GM18498 (cell line): ENCODE measurements around the gene CRTC3.
"Not testable (repeated sequence)": the region's sequence is repeated elsewhere in the genome, so short reads cannot be mapped to it uniquely, and the experiment has no call there.

Experiments used
- ATAC-seq: cut with Tn5 transposase; IDR thresholded peaks from one replicate; pipeline ENCODE4 v1.9.1; 2021; ENCODE audit warnings: mild to moderate bottlenecking, moderate library complexity; ENCODE audit not compliant: unreplicated experiment

Gene CRTC3

GRCh38 chr15:90645873-90646575, 116.3 kb downstream of the CRTC3 start:
- no peak for ATAC-seq

GRCh38 chr15:90646662-90647305, 117.1 kb downstream of the CRTC3 start:
- ATAC-seq: no peak

- ATAC-seq: no peak
Measured at GRCh38 chr15:90647326-90647725, 117.6 kb downstream of the CRTC3 start.

- ATAC-seq: peak; percentile 63
Measured at GRCh38 chr15:90648137-90649070, 118.7 kb downstream of the CRTC3 start.

- no peak for ATAC-seq
Measured at GRCh38 chr15:90650117-90650955, 120.6 kb downstream of the CRTC3 start.

- no peak for ATAC-seq
Measured at GRCh38 chr15:90650956-90651689, 121.4 kb downstream of the CRTC3 start.

- no peak for ATAC-seq
Measured at GRCh38 chr15:90654233-90655136, 124.8 kb downstream of the CRTC3 start.

- peak; percentile 45 for ATAC-seq
Measured at GRCh38 chr15:90657520-90658172, 127.9 kb downstream of the CRTC3 start.

- no peak for ATAC-seq
Measured at GRCh38 chr15:90659481-90659880, 129.8 kb downstream of the CRTC3 start.

- ATAC-seq: peak; percentile 59
Measured at GRCh38 chr15:90660195-90660998, 130.7 kb downstream of the CRTC3 start.

GRCh38 chr15:90660999-90661330, 131.2 kb downstream of the CRTC3 start:
- not testable (repeated sequence) for ATAC-seq

- not testable (repeated sequence) for ATAC-seq
Measured at GRCh38 chr15:90664081-90664461, 134.3 kb downstream of the CRTC3 start.

GRCh38 chr15:90664650-90665287, 135.0 kb downstream of the CRTC3 start:
- ATAC-seq: peak; percentile 7

GRCh38 chr15:90665288-90666134, 135.8 kb downstream of the CRTC3 start:
- ATAC-seq: peak; percentile 69

GRCh38 chr15:90666135-90666909, 136.6 kb downstream of the CRTC3 start:
- ATAC-seq: no peak
